ENCODE data around the gene WDR35.

WDR35 gene

GRCh38 chr2:19989667-19990415 lies at the start of gene WDR35:
WDR35 (minus strand) TSS chr2:19990105; CDS start chr2:19990015, 90 bp downstream.
- H3K27me3 ChIP-seq (replicated peaks; ENCODE audit: control insufficient read depth, insufficient read depth, low read length) = no peaks in the 10 kb centered on the region
- H3K36me3 ChIP-seq (ENCODE audit: control insufficient read depth, insufficient read depth, low read length, severe bottlenecking) = peaks cover 2% of the 10 kb centered on the region
- peaks cover 30% of the 10 kb centered on the region for H3K4me1 ChIP-seq (ENCODE audit: control insufficient read depth, insufficient read depth, low read length)

GRCh38 chr2:20037660-20038059 lies 47.8 kb upstream of the WDR35 start:
- no peak for DNase-seq (ENCODE audit: low read depth)
- H3K4me1 ChIP-seq (ENCODE audit: control insufficient read depth, insufficient read depth, low read length) = peaks cover 29% of the 10 kb centered on the region
- no peak overlapping the region for H3K4me3 ChIP-seq (ENCODE audit: low read length)
- H3K27me3 ChIP-seq (replicated peaks; ENCODE audit: control insufficient read depth, insufficient read depth, low read length) = no peaks in the 10 kb centered on the region
- no peaks in the 10 kb centered on the region for H3K9me3 ChIP-seq (ENCODE audit: control insufficient read depth, low read length)
- H3K36me3 ChIP-seq (ENCODE audit: control insufficient read depth, insufficient read depth, low read length, severe bottlenecking) = peaks cover 82% of the 10 kb centered on the region
- no peak overlapping the region for H3K9ac ChIP-seq (ENCODE audit: low read length)

More at GRCh38 chr2:19989667-19990415, at the start of gene WDR35:
- DNase-seq (ENCODE audit: low read depth) = peak; percentile 98
- no peaks in the 10 kb centered on the region for H3K9me3 ChIP-seq (ENCODE audit: control insufficient read depth, low read length)
- H3K4me3 ChIP-seq (ENCODE audit: low read length) = peak within 1 kb of the TSS; percentile 93
- H3K9ac ChIP-seq (ENCODE audit: low read length) = peak within 1 kb of the TSS; percentile 86

DNA sequence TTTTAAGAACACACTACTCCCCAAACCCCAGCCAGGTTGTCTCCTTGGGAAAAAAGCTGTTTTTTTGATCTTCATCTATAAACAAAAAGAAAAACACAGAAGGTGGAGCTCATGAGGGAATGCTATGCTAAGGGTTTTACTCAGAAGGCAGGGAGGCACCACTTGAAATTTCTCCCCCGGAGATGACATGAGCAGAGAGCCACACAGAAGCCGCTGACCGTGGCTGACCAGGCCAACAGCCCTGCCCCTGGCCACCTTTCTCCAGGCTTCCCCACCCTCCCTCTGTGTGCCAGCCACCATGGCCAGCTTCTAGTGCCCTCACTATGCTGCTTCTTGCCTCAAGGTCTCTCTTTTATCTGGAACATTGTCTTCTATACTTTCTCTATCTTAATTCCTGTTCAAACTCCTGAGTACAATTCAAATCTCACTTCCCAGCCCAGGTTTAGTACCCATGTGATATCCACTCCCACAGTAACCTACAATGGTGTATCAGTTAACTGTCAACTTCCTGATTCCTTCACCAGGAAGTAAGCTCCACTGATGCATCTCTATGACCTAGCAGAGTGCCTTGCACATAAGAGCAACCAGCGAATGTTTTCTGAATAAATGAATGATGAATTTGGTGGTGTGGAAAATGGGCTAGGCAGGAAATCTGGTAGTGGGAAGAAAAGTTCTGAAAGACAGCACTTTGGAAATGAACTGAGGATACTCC lies 46.2 kb upstream of the WDR35 start:
- Histone ChIP-seq H3K4me1 (ENCODE audit: control insufficient read depth, insufficient read depth, low read length) (peaks cover 17% of the 10 kb centered on the region), H3K9me3 (ENCODE audit: control insufficient read depth, low read length) (no peaks in the 10 kb centered on the region), H3K36me3 (ENCODE audit: control insufficient read depth, insufficient read depth, low read length, severe bottlenecking) (peaks cover 97% of the 10 kb centered on the region), H3K4me3 (ENCODE audit: low read length) (no peak overlapping the region), H3K27me3 (replicated peaks; ENCODE audit: control insufficient read depth, insufficient read depth, low read length) (no peaks in the 10 kb centered on the region), H3K9ac (ENCODE audit: low read length) (no peak overlapping the region)
- no peak for DNase-seq (ENCODE audit: low read depth)

- H3K9ac ChIP-seq (ENCODE audit: low read length) = no peak overlapping the region
- peaks cover under 1% of the 10 kb centered on the region for H3K9me3 ChIP-seq (ENCODE audit: control insufficient read depth, low read length)
- H3K4me3 ChIP-seq (ENCODE audit: low read length) = no peak overlapping the region
- H3K27me3 ChIP-seq (replicated peaks; ENCODE audit: control insufficient read depth, insufficient read depth, low read length) = no peaks in the 10 kb centered on the region
- no peak for DNase-seq (ENCODE audit: low read depth)
- peaks cover 99% of the 10 kb centered on the region for H3K36me3 ChIP-seq (ENCODE audit: control insufficient read depth, insufficient read depth, low read length, severe bottlenecking)
- peaks cover 8% of the 10 kb centered on the region for H3K4me1 ChIP-seq (ENCODE audit: control insufficient read depth, insufficient read depth, low read length)
Measured at GRCh38 chr2:20034821-20035220, 44.9 kb upstream of the WDR35 start.

DNA sequence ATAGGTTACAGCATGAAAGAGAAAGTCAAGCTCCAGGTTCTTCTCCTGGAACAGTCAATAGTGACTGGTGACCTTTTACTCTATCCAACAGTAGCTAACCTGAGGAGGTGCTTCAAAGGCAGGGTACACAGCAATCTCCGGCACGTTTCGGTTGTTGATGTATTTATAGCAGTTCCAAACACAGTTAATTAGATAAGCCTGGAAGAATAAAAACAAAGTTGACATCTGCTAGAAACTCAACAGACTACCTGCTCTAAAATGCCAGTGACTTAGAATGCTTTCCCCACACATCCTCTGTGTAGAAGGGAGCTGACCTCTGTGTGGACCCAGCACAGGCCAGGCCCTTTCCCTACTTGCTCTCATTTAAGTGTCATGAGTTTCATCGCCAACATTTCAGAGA lies 44.3 kb upstream of the WDR35 start:
- peaks cover 99% of the 10 kb centered on the region for H3K36me3 ChIP-seq (ENCODE audit: control insufficient read depth, insufficient read depth, low read length, severe bottlenecking)
- no peak for DNase-seq (ENCODE audit: low read depth)
- H3K9ac ChIP-seq (ENCODE audit: low read length) = no peak overlapping the region
- H3K4me3 ChIP-seq (ENCODE audit: low read length) = no peak overlapping the region
- H3K4me1 ChIP-seq (ENCODE audit: control insufficient read depth, insufficient read depth, low read length) = peaks cover 8% of the 10 kb centered on the region
- peaks cover 2% of the 10 kb centered on the region for H3K9me3 ChIP-seq (ENCODE audit: control insufficient read depth, low read length)
- no peaks in the 10 kb centered on the region for H3K27me3 ChIP-seq (replicated peaks; ENCODE audit: control insufficient read depth, insufficient read depth, low read length)

DNA sequence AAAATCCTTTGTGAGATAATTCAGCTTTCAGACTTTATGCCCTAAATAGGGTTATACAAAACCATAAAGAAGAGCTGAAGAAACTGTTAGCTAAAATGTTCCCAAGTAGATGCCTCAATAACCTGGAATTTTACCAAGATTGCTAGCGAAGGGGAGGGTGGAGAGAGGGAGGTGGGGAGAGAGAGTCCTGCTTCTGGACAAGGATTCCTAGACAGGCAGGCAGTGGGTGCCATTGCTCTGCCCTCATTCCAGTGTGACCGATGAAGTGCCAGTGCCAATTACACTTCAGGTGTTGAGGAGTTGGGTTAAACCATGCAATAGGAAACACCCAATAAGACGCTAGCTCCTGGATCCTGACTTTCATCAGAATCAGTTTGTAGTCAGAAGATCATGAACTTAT lies 43.4 kb upstream of the WDR35 start:
- Histone ChIP-seq H3K36me3 (ENCODE audit: control insufficient read depth, insufficient read depth, low read length, severe bottlenecking) (peaks cover 99% of the 10 kb centered on the region), H3K9me3 (ENCODE audit: control insufficient read depth, low read length) (peaks cover 2% of the 10 kb centered on the region), H3K27me3 (replicated peaks; ENCODE audit: control insufficient read depth, insufficient read depth, low read length) (no peaks in the 10 kb centered on the region), H3K4me3 (ENCODE audit: low read length) (no peak overlapping the region), H3K4me1 (ENCODE audit: control insufficient read depth, insufficient read depth, low read length) (peaks cover 9% of the 10 kb centered on the region), H3K9ac (ENCODE audit: low read length) (no peak overlapping the region)
- DNase-seq (ENCODE audit: low read depth) = no peak

- peaks cover 79% of the 10 kb centered on the region for H3K36me3 ChIP-seq (ENCODE audit: control insufficient read depth, insufficient read depth, low read length, severe bottlenecking)
Measured at GRCh38 chr2:20030224-20030623, 40.3 kb upstream of the WDR35 start.

DNA sequence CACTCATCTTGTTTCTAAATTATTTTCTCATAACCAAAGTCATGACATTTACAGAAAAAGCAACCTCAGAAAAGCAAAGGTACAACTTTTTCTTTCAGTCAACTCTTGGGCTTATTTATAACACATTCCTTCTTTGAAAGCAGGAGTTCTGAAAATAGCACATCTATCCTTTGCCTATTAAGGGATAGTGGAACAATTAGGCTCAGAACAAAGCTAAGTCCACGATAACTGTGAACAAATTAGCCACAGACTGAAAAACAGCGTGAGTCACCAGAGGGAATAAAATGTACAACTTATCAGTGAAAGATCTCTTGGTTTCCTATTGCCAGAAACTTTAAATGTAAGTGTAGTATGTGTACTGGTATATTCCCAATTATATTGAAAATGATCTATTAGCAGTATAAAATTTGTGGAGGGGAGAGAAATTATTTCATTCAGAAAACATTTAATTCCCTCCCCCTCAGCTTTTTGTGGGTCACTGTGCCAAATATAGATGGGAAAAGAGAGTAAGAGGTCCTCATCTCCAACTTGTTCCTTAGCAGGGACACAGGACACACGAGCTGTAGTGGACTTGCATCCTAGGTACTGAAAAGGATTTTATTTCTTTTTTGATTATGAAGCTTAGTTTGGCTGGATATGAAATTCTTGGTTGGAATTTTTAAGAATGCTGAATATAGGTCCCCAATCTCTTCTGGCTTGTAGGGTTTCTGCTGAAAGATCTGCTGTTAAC lies 38.0 kb upstream of the WDR35 start:
- Histone ChIP-seq H3K9ac (ENCODE audit: low read length) (peak overlapping the region; percentile 1), H3K36me3 (ENCODE audit: control insufficient read depth, insufficient read depth, low read length, severe bottlenecking) (peaks cover 56% of the 10 kb centered on the region)
- DNase-seq (ENCODE audit: low read depth) = no peak

More at GRCh38 chr2:20030224-20030623, 40.3 kb upstream of the WDR35 start:
- Histone ChIP-seq H3K4me3 (ENCODE audit: low read length) (no peak overlapping the region), H3K4me1 (ENCODE audit: control insufficient read depth, insufficient read depth, low read length) (peaks cover 14% of the 10 kb centered on the region), H3K9ac (ENCODE audit: low read length) (no peak overlapping the region), H3K9me3 (ENCODE audit: control insufficient read depth, low read length) (peaks cover 2% of the 10 kb centered on the region), H3K27me3 (replicated peaks; ENCODE audit: control insufficient read depth, insufficient read depth, low read length) (no peaks in the 10 kb centered on the region)
- no peak for DNase-seq (ENCODE audit: low read depth)

DNA sequence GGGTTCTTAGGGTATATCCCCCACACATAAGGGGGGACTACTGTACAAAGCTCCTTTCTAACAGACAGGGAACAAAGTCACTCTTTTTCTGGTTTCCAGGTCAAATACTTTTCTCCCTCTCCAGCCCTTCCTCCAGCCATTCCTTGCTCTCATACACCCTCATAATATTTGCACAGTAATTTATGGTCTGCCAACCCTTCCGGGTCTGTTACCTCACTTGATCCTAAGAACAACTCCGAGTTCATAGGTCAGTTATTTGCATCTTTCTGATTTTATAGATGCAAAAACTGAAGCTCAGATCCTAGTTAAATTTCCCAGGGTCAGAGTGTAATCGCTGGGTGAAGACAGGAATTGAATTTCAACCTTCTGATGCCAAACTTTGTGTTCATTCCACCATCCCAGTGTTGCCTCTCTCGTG lies 37.4 kb upstream of the WDR35 start:
- Histone ChIP-seq H3K36me3 (ENCODE audit: control insufficient read depth, insufficient read depth, low read length, severe bottlenecking) (peaks cover 50% of the 10 kb centered on the region), H3K27me3 (replicated peaks; ENCODE audit: control insufficient read depth, insufficient read depth, low read length) (no peaks in the 10 kb centered on the region), H3K4me3 (ENCODE audit: low read length) (no peak overlapping the region), H3K9me3 (ENCODE audit: control insufficient read depth, low read length) (peaks cover 2% of the 10 kb centered on the region), H3K9ac (ENCODE audit: low read length) (no peak overlapping the region), H3K4me1 (ENCODE audit: control insufficient read depth, insufficient read depth, low read length) (peaks cover 14% of the 10 kb centered on the region)
- no peak for DNase-seq (ENCODE audit: low read depth)

More for the DNA sequence above, 38.0 kb upstream of the WDR35 start:
- Histone ChIP-seq H3K27me3 (replicated peaks; ENCODE audit: control insufficient read depth, insufficient read depth, low read length) (no peaks in the 10 kb centered on the region), H3K4me1 (ENCODE audit: control insufficient read depth, insufficient read depth, low read length) (peaks cover 14% of the 10 kb centered on the region), H3K4me3 (ENCODE audit: low read length) (no peak overlapping the region), H3K9me3 (ENCODE audit: control insufficient read depth, low read length) (peaks cover 2% of the 10 kb centered on the region)

DNA sequence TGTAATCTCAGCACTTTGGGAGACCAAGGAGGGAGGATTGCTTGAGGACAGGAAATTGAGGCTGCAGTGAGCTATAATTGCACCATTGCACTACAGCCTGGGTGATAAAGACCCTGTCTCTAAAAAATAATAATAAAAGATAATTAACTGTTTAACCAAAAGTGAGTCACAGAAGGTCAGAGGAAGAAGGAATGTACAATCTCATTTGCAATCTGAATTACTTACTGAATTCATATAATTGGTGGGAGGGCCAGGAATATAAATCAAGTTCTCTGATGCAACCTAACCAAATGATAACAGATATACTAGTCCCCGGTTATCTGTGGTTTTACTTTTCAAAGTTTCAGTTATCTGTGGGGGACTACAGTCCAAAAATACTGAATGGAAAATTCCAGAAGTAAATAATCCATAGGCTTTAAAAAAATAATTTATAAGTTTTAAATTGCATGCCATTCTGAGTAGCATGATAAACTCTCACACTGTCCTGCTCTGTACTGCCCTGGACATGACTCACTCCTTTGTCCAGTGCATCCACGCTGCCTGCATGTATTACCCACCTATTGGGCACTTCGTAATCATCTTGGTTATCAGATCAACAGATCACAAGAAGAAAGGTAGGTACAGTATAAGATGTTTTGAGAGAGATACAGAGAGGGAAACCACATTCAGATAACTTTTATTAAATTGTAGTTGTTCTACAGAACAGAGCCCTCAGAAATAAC lies 35.3 kb upstream of the WDR35 start:
- peaks cover 29% of the 10 kb centered on the region for H3K36me3 ChIP-seq (ENCODE audit: control insufficient read depth, insufficient read depth, low read length, severe bottlenecking)
- H3K4me3 ChIP-seq (ENCODE audit: low read length) = no peak overlapping the region
- H3K27me3 ChIP-seq (replicated peaks; ENCODE audit: control insufficient read depth, insufficient read depth, low read length) = no peaks in the 10 kb centered on the region
- H3K9me3 ChIP-seq (ENCODE audit: control insufficient read depth, low read length) = peaks cover 13% of the 10 kb centered on the region
- peaks cover 14% of the 10 kb centered on the region for H3K4me1 ChIP-seq (ENCODE audit: control insufficient read depth, insufficient read depth, low read length)
- DNase-seq (ENCODE audit: low read depth) = no peak
- H3K9ac ChIP-seq (ENCODE audit: low read length) = no peak overlapping the region

Measured in adipocyte (in vitro differentiated cells).